GM12872 (cell line): ENCODE results near the gene BIRC7.

Source experiments
- CTCF ChIP-seq: IDR thresholded peaks from 3 replicates; pipeline ENCODE4 v1.5.1; 2011; ENCODE audit warnings: low read depth, mild to moderate bottlenecking, low read length, moderate library complexity; ENCODE audit not compliant: insufficient read depth

The BIRC7 gene

GRCh38 chr20:63223121-63223825 lies 12.4 kb upstream of the BIRC7 start:
- peak; percentile 88 for TF ChIP-seq CTCF

GRCh38 chr20:63223826-63224207 lies 11.9 kb upstream of the BIRC7 start:
- TF ChIP-seq CTCF, result no peak

GRCh38 chr20:63224412-63225081 lies 11.2 kb upstream of the BIRC7 start:
- no peak for TF ChIP-seq CTCF

- TF ChIP-seq CTCF, result no peak
These were observed 10.6 kb upstream of the BIRC7 start for GRCh38 chr20:63225082-63225454.

GRCh38 chr20:63226042-63226943 lies 9.4 kb upstream of the BIRC7 start:
- no peak for TF ChIP-seq CTCF

- no peak for TF ChIP-seq CTCF
These were observed 8.4 kb upstream of the BIRC7 start for GRCh38 chr20:63227260-63227659.

GRCh38 chr20:63228806-63229205 lies 6.9 kb upstream of the BIRC7 start:
- no peak for TF ChIP-seq CTCF
